SK-N-SH (cell line): Measurements from ENCODE around the gene XCR1. TPM values are rescaled to one million over a fixed set of nuclear protein-coding genes. Genes with fewer than 3 reads are reported as not detected.

Experiments used
- CTCF ChIA-PET: fragments of 300-600, 350-600 bp; formaldehyde crosslinking; extraction: SDS; loops from one replicate; lab custom pipeline; 2021; lab: Yijun Ruan, JAX
- POLR2A ChIA-PET: fragments of 350-600 bp; sonication (Branson Sonifier 250); formaldehyde crosslinking; extraction: SDS; loops from one replicate; lab custom pipeline; 2020; ENCODE audit warnings: antibody characterized with exemption, inconsistent platforms; lab: Yijun Ruan, JAX
- DNase-seq: peaks from one replicate; pipeline ENCODE4 v3.0.0; 2012
- H2AFZ ChIP-seq: fragments of 200-600 bp; sonication (generic); 2 replicates; pipeline ENCODE4 v1.8.1; 2016; ENCODE audit warnings: antibody characterized with exemption, mild to moderate bottlenecking, low read depth
- H3F3A ChIP-seq: fragments of 200-600 bp; sonication (generic); replicated peaks from 2 replicates; pipeline ENCODE3; 2016; ENCODE audit warnings: antibody characterized with exemption, mild to moderate bottlenecking; ENCODE audit not compliant: insufficient read depth
- H3K27ac ChIP-seq, 2 experiments: fragments of 200-500 bp in 1 of 2; fragments of 200-600 bp in 1 of 2; sonication (Bioruptor generic) in 1 of 2; sonication (generic), shearing (Covaris generic) in 1 of 2; 2 replicates each; pipeline versions ENCODE4 v1.5.1 to v1.6.1; 2014 to 2016; ENCODE audit warnings: low read depth in 2 of 2, inconsistent platforms in 1 of 2, low read length in 1 of 2, mild to moderate bottlenecking in 1 of 2, mixed read lengths in 1 of 2
- H3K27me3 ChIP-seq: fragments of 200-600 bp; sonication (generic), shearing (Covaris generic); 2 replicates; pipeline ENCODE4 v1.6.1; 2016; ENCODE audit warnings: mixed run types; ENCODE audit not compliant: insufficient read depth
- H3K36me3 ChIP-seq, 2 experiments: fragments of 200-500 bp in 1 of 2; fragments of 200-600 bp in 1 of 2; sonication (Bioruptor generic) in 1 of 2; sonication (generic) in 1 of 2; replicated peaks in 1 of 2; 2 replicates each; pipeline versions ENCODE3 to v1.5.1; 2014 to 2016; ENCODE audit warnings: low read length in 1 of 2, mild to moderate bottlenecking in 1 of 2; ENCODE audit not compliant: insufficient read depth in 2 of 2, control insufficient read depth in 1 of 2
- H3K4me1 ChIP-seq, 2 experiments: fragments of 200-500 bp in 1 of 2; fragments of 200-600 bp in 1 of 2; sonication (Bioruptor generic) in 1 of 2; sonication (generic), shearing (Covaris generic) in 1 of 2; 2 replicates each; pipeline versions ENCODE4 v1.5.1 to v1.6.1; 2014 to 2016; ENCODE audit warnings: low read depth in 1 of 2, low read length in 1 of 2, mixed run types in 1 of 2; ENCODE audit not compliant: insufficient read depth in 2 of 2, control insufficient read depth in 1 of 2
- H3K4me2 ChIP-seq: fragments of 200-600 bp; sonication (generic), shearing (Covaris generic); 2 replicates; pipeline ENCODE4 v1.6.1; 2017; ENCODE audit warnings: mixed run types
- H3K4me3 ChIP-seq, 2 experiments: fragments of 200-500 bp in 1 of 2; fragments of 200-600 bp in 1 of 2; sonication (Bioruptor generic) in 1 of 2; sonication (generic), shearing (Covaris generic) in 1 of 2; 2 replicates each; pipeline versions ENCODE4 v1.5.1 to v1.8.1; 2014 to 2016; ENCODE audit warnings: low read depth in 2 of 2, inconsistent platforms in 1 of 2, low read length in 1 of 2, mild to moderate bottlenecking in 1 of 2, mixed read lengths in 1 of 2, moderate library complexity in 1 of 2
- H3K79me2 ChIP-seq: fragments of 200-600 bp; sonication (generic); 2 replicates; pipeline ENCODE4 v1.8.1; 2017; ENCODE audit warnings: mild to moderate bottlenecking; ENCODE audit not compliant: insufficient read depth
- H3K9ac ChIP-seq: fragments of 200-600 bp; sonication (generic); 2 replicates; pipeline ENCODE4 v1.6.1; 2017; ENCODE audit warnings: mixed run types
- H3K9me2 ChIP-seq: fragments of 200-600 bp; sonication (generic); 2 replicates; pipeline ENCODE4 v1.6.1; 2017; ENCODE audit warnings: mixed run types
- H3K9me3 ChIP-seq: fragments of 200-600 bp; sonication (generic); 2 replicates; pipeline ENCODE4 v1.6.1; 2017; ENCODE audit warnings: mixed run types, mild to moderate bottlenecking, moderate library complexity
- H4K20me1 ChIP-seq: fragments of 200-600 bp; sonication (generic); 2 replicates; pipeline ENCODE4 v1.6.1; 2017; ENCODE audit warnings: mild to moderate bottlenecking, mixed run types; ENCODE audit not compliant: insufficient read depth
- ELF1 ChIP-seq: IDR thresholded peaks from 2 replicates; pipeline ENCODE4 v1.4.0; 2012
- EP300 ChIP-seq, 2 experiments: IDR thresholded peaks; 2 replicates each; pipeline versions ENCODE4 v1.4.0 to v1.6.1; 2012; ENCODE audit warnings: borderline replicate concordance in 1 of 2, low read depth in 1 of 2, low read length in 1 of 2
- FOSL2 ChIP-seq: IDR thresholded peaks from 2 replicates; pipeline ENCODE4 v1.4.0; 2012; ENCODE audit warnings: low read depth, mild to moderate bottlenecking, moderate library complexity, borderline replicate concordance
- FOXJ3 ChIP-seq: sonication (generic); formaldehyde crosslinking; IDR thresholded peaks from 2 replicates; pipeline ENCODE4 v1.5.1; 2020; ENCODE audit warnings: mild to moderate bottlenecking, missing genetic modification reagents
- GATA2 ChIP-seq: sonication (generic); formaldehyde crosslinking; IDR thresholded peaks from 2 replicates; pipeline ENCODE4 v1.5.0; 2020; ENCODE audit warnings: mild to moderate bottlenecking, missing genetic modification reagents
- MAX ChIP-seq: IDR thresholded peaks from 2 replicates; pipeline ENCODE4 v1.4.0; 2012; ENCODE audit warnings: low read depth
- MEF2A ChIP-seq: IDR thresholded peaks from 2 replicates; pipeline ENCODE4 v1.4.0; 2012; ENCODE audit warnings: low read depth, borderline replicate concordance
- NRF1 ChIP-seq: IDR thresholded peaks from 2 replicates; pipeline ENCODE4 v1.6.1; 2012; ENCODE audit warnings: low read depth, mild to moderate bottlenecking, low read length
- PBX3 ChIP-seq: IDR thresholded peaks from 2 replicates; pipeline ENCODE4; 2012
- RAD21 ChIP-seq: IDR thresholded peaks from 2 replicates; pipeline ENCODE4 v1.6.1; 2012; ENCODE audit warnings: mild to moderate bottlenecking, low read length
- REST ChIP-seq: IDR thresholded peaks from 2 replicates; pipeline ENCODE4 v1.6.1; 2012; ENCODE audit warnings: mild to moderate bottlenecking, low read depth, low read length, moderate library complexity
- RFX5 ChIP-seq: IDR thresholded peaks from 2 replicates; pipeline ENCODE4 v1.6.1; 2012; ENCODE audit warnings: mild to moderate bottlenecking, improper control_type of control experiment, low read length
- SIN3A ChIP-seq: IDR thresholded peaks from 2 replicates; pipeline ENCODE4 v1.6.1; 2012; ENCODE audit warnings: low read depth, mild to moderate bottlenecking, low read length, moderate library complexity, borderline replicate concordance
- SMC3 ChIP-seq: IDR thresholded peaks from 2 replicates; pipeline ENCODE4 v1.6.1; 2012; ENCODE audit warnings: low read depth, low read length, improper control_type of control experiment
- TAF1 ChIP-seq: IDR thresholded peaks from 2 replicates; pipeline ENCODE4 v1.6.1; 2012; ENCODE audit warnings: low read depth, mild to moderate bottlenecking, low read length, moderate library complexity, borderline replicate concordance
- USF2 ChIP-seq: fragments of 150-350 bp; IDR thresholded peaks from 2 replicates; pipeline ENCODE4 v1.6.1; 2017; ENCODE audit warnings: antibody characterized with exemption, low read length, low read depth, borderline replicate concordance
- YY1 ChIP-seq: IDR thresholded peaks from 2 replicates; pipeline ENCODE4 v1.4.0; 2012; ENCODE audit warnings: low read depth, mild to moderate bottlenecking
- whole genome bisulfite sequencing: methylation state at CpG from one replicate; pipeline ENCODE4 v1.1.6; 2017; ENCODE audit warnings: low lambda C conversion rate; 5-methylcytosine and 5-hydroxymethylcytosine counted together
- polyA plus RNA-seq, 3 experiments: library from polyadenylated mRNA; depleted of rRNA; stranded (reverse); fragments of >200 nt; gene quantifications; 2 replicates each; pipeline ENCODE4 v1.2.3, GENCODE V29; 2012

XCR1 gene
- polyA plus RNA-seq, 1 of the 3 experiments (the other 2 are of a cell fraction) = not detected

- no peaks in the 10 kb centered on the region for H3K79me2 ChIP-seq
- TF ChIP-seq SIN3A (no peak), REST (no peak), YY1 (no peak), ELF1 (no peak), NRF1 (no peak), TAF1 (no peak), USF2 (no peak), MAX (no peak), MEF2A (no peak), PBX3 (no peak), SMC3 (no peak), EP300 (IDR thresholded peaks at IDR 0.05; ENCODE audit: borderline replicate concordance in 1 of 2, low read depth in 1 of 2, low read length in 1 of 2) (no peak), RAD21 (no peak), GATA2 (CRISPR knock-in tag) (no peak), FOXJ3 (CRISPR knock-in tag) (no peak), FOSL2 (no peak), RFX5 (no peak)
- no peak overlapping the region for H3K4me3 ChIP-seq
- peaks cover 10% of the 10 kb centered on the region; the same call in 1 of the 2 replicates for H3K27me3 ChIP-seq
- 6% methylated on average over 1 of the region's 1 CpG for WGBS
- H3K4me1 ChIP-seq = peaks cover 0 to 3% of the 10 kb centered on the region in 2 experiments; a peak in 1 of 4 replicates
- H3K36me3 ChIP-seq = no peaks in the 10 kb centered on the region
- no peak overlapping the region for H3K27ac ChIP-seq
- CTCF ChIA-PET = no interaction called here
- no peaks in the 10 kb centered on the region for H3F3A ChIP-seq
- DNase-seq = no peak
- H3K4me2 ChIP-seq = no peak overlapping the region
- no peaks in the 10 kb centered on the region for H3K9me3 ChIP-seq
- no peaks in the 10 kb centered on the region for H3K9me2 ChIP-seq
- POLR2A ChIA-PET = no interaction called here
- no peaks in the 10 kb centered on the region for H4K20me1 ChIP-seq
- H3K9ac ChIP-seq = no peak overlapping the region
- H2AFZ ChIP-seq = no peak overlapping the region
Measured at GRCh38 chr3:46070595-46071093, 43.4 kb upstream of the XCR1 start.
